DOHH2 (cell line): ENCODE results near the gene WASL.

Source experiments
- EZH2phosphoT487 ChIP-seq: fragments of 200-600 bp; sonication (generic); IDR thresholded peaks from 2 replicates; pipeline ENCODE4 v1.6.1; 2017; ENCODE audit warnings: borderline replicate concordance, mild to moderate bottlenecking, antibody characterized with exemption, low read length, moderate library complexity, mixed read lengths
- TF ChIP-seq, protein P1 (sequence below): fragments of 200-600 bp; sonication (generic); IDR thresholded peaks from one replicate; pipeline ENCODE4 v1.5.1; 2014; ENCODE audit warnings: antibody characterized with exemption, mild to moderate bottlenecking, low read depth, low read length; ENCODE audit not compliant: poor library complexity, severe bottlenecking

DNA sequence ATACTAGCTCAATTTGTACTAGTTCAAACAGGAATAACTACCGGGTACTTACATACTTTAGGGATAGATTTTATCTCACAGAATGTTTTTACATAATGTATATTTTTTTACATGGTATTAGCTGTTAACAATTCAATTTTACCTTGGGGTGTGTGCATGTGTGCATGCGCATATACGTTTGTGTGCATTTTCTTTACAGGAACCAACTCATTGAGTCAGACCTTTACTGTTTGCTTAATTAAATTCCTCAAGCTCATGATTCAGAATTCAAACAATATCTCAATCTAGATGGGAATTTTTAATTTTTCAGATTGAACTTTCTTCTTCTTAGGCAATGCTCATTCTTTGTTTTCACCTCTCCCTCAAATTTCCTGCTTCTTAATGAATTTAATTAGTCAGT lies 24.7 kb upstream of the WASL start:
- TF ChIP-seq, protein P1, sequence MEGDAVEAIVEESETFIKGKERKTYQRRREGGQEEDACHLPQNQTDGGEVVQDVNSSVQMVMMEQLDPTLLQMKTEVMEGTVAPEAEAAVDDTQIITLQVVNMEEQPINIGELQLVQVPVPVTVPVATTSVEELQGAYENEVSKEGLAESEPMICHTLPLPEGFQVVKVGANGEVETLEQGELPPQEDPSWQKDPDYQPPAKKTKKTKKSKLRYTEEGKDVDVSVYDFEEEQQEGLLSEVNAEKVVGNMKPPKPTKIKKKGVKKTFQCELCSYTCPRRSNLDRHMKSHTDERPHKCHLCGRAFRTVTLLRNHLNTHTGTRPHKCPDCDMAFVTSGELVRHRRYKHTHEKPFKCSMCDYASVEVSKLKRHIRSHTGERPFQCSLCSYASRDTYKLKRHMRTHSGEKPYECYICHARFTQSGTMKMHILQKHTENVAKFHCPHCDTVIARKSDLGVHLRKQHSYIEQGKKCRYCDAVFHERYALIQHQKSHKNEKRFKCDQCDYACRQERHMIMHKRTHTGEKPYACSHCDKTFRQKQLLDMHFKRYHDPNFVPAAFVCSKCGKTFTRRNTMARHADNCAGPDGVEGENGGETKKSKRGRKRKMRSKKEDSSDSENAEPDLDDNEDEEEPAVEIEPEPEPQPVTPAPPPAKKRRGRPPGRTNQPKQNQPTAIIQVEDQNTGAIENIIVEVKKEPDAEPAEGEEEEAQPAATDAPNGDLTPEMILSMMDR, result no peak
- TF ChIP-seq EZH2phosphoT487, result no peak
